Measurements from ENCODE around the gene KLF9. TPM values are rescaled to one million over a fixed set of nuclear protein-coding genes. Genes with fewer than 3 reads are reported as not detected.

The KLF9 gene
- total RNA-seq, 1 experiment from 2014 or later: 0.34 TPM

GRCh38 chr9:70355801-70356200 lies 58.7 kb downstream of the KLF9 start:
- H3K27me3 ChIP-seq (replicated peaks; ENCODE audit: insufficient read depth, low read depth, low read length, poor library complexity): no peaks in the 10 kb centered on the region
- intact Hi-C loops (cut with micrococcal nuclease; ENCODE audit: unreplicated experiment): no loop called here
- no TSS peak for BruUV-seq (replicated peaks)
- TF ChIP-seq EZH2 (IDR thresholded peaks at IDR 0.05; ENCODE audit: borderline replicate concordance, low read depth, low read length, poor library complexity, severe bottlenecking) (no peak), CTCF (conservative IDR thresholded peaks at IDR 0.05; ENCODE audit: low read depth, low read length) (no peak)
- no peak for DNase-seq (ENCODE audit: low spot score)
- H3K36me3 ChIP-seq (ENCODE audit: insufficient read depth, low read length, poor library complexity, severe bottlenecking): peaks cover under 1% of the 10 kb centered on the region
- H3K4me1 ChIP-seq (ENCODE audit: insufficient read depth, low read length, poor library complexity, severe bottlenecking): no peaks in the 10 kb centered on the region
- no peak overlapping the region for H3K4me3 ChIP-seq (ENCODE audit: low read depth, low read length, poor library complexity, severe bottlenecking)
- ChIA-PET CTCF (no interaction called here), POLR2A (ENCODE audit: low non-redundant PET) (no interaction called here)
- no peaks in the 10 kb centered on the region for H3K9me3 ChIP-seq (ENCODE audit: low read depth, low read length, poor library complexity, severe bottlenecking)
- H3K27ac ChIP-seq (ENCODE audit: low read depth, low read length, poor library complexity, severe bottlenecking): no peak overlapping the region

DNA sequence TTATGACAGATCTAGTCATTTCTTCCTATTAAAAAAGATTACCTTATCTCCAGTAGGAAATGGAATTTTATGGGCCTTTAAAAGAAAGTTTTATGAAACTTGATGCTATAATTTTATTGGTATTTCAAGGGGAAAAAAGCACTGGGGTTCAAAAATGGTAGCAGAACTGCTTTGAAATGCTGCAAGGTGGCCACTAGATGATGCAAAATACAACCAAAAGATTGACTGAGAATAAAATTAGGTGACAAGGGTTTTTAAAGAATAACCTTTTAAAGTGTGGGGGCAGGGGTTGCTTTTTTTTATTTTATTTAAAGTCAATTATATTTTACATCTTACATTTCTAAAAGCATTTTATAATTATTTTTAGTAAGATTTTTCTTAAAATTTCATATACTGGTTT lies 61.7 kb downstream of the KLF9 start:
- CTCF ChIA-PET: no interaction called here
- intact Hi-C loops (cut with micrococcal nuclease; ENCODE audit: unreplicated experiment): no loop called here
- POLR2A ChIA-PET (ENCODE audit: low non-redundant PET): no interaction called here

DNA sequence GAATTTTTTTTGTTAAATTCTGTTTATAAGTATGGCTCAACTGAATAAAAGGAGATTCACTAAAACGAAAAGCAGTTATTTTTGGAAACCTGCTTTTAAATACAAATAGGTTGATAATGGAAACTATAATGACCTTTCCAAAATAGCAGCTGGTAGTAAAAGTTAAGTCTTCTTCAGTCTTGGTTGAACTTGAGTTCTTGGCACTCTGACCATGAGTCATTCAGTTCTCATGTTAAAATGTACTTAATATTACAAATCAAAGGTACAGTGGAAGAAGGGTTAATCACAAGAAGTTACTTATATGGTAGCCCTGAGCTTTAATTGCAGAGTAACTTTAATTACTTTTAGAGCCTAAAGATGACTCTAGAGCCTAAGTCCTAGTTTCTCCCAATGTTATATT lies 62.1 kb downstream of the KLF9 start:
- no peak overlapping the region for H3K27ac ChIP-seq (ENCODE audit: low read depth, low read length, poor library complexity, severe bottlenecking)
- BruUV-seq (replicated peaks): TSS peak; percentile 31
- POLR2A ChIA-PET (ENCODE audit: low non-redundant PET): no interaction called here

More for the DNA sequence above, 61.7 kb downstream of the KLF9 start:
- Histone ChIP-seq H3K36me3 (ENCODE audit: insufficient read depth, low read length, poor library complexity, severe bottlenecking) (peaks cover 13% of the 10 kb centered on the region), H3K4me3 (ENCODE audit: low read depth, low read length, poor library complexity, severe bottlenecking) (no peak overlapping the region), H3K27ac (ENCODE audit: low read depth, low read length, poor library complexity, severe bottlenecking) (no peak overlapping the region), H3K27me3 (replicated peaks; ENCODE audit: insufficient read depth, low read depth, low read length, poor library complexity) (no peaks in the 10 kb centered on the region), H3K4me1 (ENCODE audit: insufficient read depth, low read length, poor library complexity, severe bottlenecking) (no peaks in the 10 kb centered on the region), H3K9me3 (ENCODE audit: low read depth, low read length, poor library complexity, severe bottlenecking) (no peaks in the 10 kb centered on the region)
- no TSS peak for BruUV-seq (replicated peaks)
- TF ChIP-seq EZH2 (IDR thresholded peaks at IDR 0.05; ENCODE audit: borderline replicate concordance, low read depth, low read length, poor library complexity, severe bottlenecking): no peak
- TF ChIP-seq CTCF (conservative IDR thresholded peaks at IDR 0.05; ENCODE audit: low read depth, low read length): peak; percentile 43; the same call in 1 of the 2 replicates
- no peak for DNase-seq (ENCODE audit: low spot score)

More for the DNA sequence above, 62.1 kb downstream of the KLF9 start:
- no peak for DNase-seq (ENCODE audit: low spot score)
- intact Hi-C loops (cut with micrococcal nuclease; ENCODE audit: unreplicated experiment): no loop called here
- CTCF ChIA-PET: no interaction called here
- no peak for TF ChIP-seq EZH2 (IDR thresholded peaks at IDR 0.05; ENCODE audit: borderline replicate concordance, low read depth, low read length, poor library complexity, severe bottlenecking)
- no peak for TF ChIP-seq CTCF (conservative IDR thresholded peaks at IDR 0.05; ENCODE audit: low read depth, low read length)
- H3K27me3 ChIP-seq (replicated peaks; ENCODE audit: insufficient read depth, low read depth, low read length, poor library complexity): no peaks in the 10 kb centered on the region
- no peaks in the 10 kb centered on the region for H3K9me3 ChIP-seq (ENCODE audit: low read depth, low read length, poor library complexity, severe bottlenecking)
- no peak overlapping the region for H3K4me3 ChIP-seq (ENCODE audit: low read depth, low read length, poor library complexity, severe bottlenecking)
- H3K4me1 ChIP-seq (ENCODE audit: insufficient read depth, low read length, poor library complexity, severe bottlenecking): no peaks in the 10 kb centered on the region
- H3K36me3 ChIP-seq (ENCODE audit: insufficient read depth, low read length, poor library complexity, severe bottlenecking): peaks cover 17% of the 10 kb centered on the region
